Endometrial microvascular endothelial cells (primary cell): ENCODE results near the gene OR52E6. TPM values are rescaled to one million over a fixed set of nuclear protein-coding genes. Genes with fewer than 3 reads are reported as not detected.

Source experiments
- in situ Hi-C: cut with HindIII; loops from 2 replicates; pipeline ENCODE4 v1.10.0; 2017; ENCODE audit warnings: low sequenced_read_pairs, low pct_unique_long_range_greater_than_20kb; ENCODE audit errors: inconsistent ontology term
- total RNA-seq: library from RNA; depleted of rRNA; stranded (reverse); fragments of >200 nt; gene quantifications from one replicate; pipeline ENCODE4 v1.2.3, GENCODE V29; 2015; ENCODE audit errors: inconsistent ontology term

The OR52E6 gene
- not detected for total RNA-seq

DNA sequence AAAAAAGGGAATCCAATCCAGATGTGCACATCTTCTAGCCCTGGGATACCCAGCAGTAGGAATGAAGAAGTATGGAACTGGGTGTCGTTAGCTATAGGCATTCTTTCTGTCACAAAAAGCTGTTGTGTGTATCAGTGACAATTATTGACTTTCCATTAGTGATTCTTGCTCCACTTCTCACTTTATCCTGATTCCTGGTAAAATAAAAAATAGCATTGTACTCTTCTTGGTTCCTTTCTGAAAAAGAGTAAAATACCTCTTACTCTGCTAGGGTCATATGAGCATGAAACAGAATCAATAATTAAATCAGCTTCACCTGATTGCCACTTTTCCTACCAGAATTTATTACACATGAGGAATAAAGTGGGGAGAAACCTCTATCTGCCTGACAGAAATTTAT, at the start of gene OR52E6:
Gene OR52E6 (minus strand): TSS at position 101 of the 400 bp plus-strand sequence. CDS start 0 bp downstream, at position 101.
- in situ Hi-C loops, result no loop called here

DNA sequence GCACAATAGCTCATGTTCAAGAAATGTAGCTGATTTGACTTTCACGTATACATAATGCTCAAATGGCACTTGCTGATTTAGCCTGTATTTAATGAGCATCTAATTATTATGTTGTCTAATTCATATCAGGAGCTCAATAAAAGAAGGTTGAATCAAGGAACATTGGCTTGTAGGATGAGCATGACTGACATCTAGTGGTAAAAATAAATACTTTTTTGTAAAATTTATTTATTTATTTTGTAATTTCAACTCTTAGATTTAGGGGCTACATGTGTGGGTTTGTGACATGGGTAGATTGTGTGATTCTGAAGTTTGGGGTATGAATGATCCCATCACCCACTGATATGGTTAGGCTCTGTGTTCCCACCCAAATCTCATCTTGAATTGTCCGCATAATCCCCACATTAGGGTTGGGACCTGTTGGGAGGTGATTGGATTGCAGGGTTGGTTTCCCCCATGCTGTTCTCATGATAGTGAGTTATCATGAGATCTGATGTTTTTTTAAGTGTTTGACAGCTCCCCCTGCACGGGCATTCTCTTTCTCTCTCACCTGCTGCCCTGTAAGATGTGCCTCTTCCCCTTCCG, 49.6 kb upstream of the OR52E6 start:
- in situ Hi-C loops, result no loop called here

DNA sequence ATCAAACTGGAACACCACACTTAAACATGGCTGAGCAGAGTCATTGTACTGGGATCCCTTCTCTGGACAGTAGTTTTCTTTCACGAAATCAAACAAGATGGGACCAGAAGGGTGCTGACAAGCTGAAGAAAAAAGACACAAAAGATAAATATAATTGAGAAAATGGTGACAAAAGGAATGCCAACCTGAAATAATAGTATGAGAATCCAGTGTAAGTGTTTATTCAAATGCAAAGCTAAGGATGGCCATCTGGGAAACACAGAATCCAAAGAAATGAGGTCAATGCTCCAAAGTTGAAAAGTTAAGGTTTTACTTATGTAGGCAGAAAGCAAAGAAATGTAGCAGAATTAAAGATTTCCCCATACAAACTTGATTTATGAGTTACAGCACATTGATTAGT, 46.0 kb upstream of the OR52E6 start:
- in situ Hi-C loops, result no loop called here

- in situ Hi-C loops, result no loop called here
These were observed 45.5 kb upstream of the OR52E6 start for GRCh38 chr11:5887172-5887571.

DNA sequence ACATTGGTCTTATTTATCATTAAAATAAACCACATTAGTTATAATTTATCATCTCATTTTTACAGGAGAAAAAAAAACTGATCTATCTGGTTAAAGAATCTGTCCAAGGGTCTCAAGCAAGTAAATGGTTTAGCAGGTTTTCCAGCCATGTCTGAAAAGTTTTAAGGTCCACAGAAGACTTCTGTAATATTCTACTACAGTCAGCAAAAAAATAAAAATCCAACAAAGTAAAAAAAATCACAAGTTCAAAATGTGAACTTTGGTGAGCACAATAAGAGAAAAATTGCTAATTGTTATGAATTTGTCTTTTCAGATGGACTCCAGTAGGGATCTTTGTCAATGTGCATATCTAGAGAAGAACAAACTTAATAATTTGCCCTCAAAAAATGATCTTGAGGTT, 40.1 kb upstream of the OR52E6 start:
- in situ Hi-C loops, result no loop called here

GRCh38 chr11:5880329-5880728, 38.6 kb upstream of the OR52E6 start, which contains the start of gene OR52E4:
OR52E4 (plus strand) TSS chr11:5880629; CDS start chr11:5884293, 3,664 bp downstream.
- in situ Hi-C loops, result no loop called here

GRCh38 chr11:5878564-5878963, 36.9 kb upstream of the OR52E6 start:
- in situ Hi-C loops, result no loop called here

GRCh38 chr11:5865826-5866225, 24.1 kb upstream of the OR52E6 start:
- in situ Hi-C loops, result no loop called here

DNA sequence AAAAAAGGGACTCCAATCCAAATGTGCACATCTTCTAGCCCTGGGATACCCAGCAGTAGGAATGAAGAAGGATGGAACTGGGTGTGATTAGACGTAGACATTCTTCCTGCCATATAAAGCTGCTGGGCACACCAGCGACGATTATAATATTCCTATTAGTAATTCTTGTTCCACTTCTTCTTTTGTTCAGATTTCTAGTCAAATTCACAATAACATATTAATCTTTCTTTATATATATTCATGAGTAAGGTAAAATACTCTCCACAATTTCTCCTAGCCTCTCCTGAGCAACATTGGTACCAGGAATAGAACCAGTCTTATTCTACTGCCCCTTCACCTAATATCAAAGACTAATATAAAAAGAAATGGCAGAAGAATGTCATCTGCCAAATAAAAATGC, 15.9 kb upstream of the OR52E6 start, which contains the start of gene OR52E8:
Gene OR52E8 (minus strand): TSS at position 101 of the 400 bp plus-strand sequence. CDS start 0 bp downstream, at position 101.
- in situ Hi-C loops, result no loop called here

DNA sequence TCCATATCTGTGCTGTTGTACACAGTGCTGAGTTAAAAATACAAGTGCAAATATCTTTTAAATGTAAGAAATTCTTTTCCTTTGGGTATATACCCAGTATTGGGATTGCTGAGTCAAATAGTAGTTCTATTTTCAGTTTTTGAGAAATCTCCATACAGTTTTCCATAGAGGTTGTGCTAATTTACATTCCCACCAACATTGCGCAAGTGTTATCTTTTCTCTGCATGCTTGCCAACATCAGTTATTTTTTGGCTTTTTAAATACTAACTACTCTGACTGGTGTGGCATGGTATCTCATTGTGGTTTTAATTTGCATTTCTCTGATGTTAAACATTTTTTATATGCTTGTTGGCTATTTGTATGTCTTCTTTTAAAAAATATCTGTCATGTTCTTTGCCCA, 9.3 kb upstream of the OR52E6 start:
- in situ Hi-C loops, result no loop called here

DNA sequence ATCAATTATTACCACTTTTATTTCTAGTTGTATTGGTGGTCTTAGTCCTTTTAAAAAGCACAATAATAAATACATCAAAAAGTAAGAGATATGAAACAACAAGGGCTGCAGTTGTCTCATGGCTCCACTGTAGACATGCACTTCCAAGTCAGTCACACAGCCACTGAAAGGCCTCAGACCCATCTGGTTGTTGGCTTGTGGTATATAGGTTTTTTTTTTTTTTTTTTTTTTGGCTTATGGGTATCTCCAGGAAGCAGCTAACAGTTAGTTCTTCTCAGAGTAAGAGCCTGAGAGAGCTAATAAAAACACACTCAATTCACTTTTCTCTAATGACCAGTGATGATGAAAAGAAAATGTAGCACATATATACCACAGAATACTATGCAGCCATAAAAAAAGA, 6.0 kb upstream of the OR52E6 start:
- in situ Hi-C loops, result no loop called here

DNA sequence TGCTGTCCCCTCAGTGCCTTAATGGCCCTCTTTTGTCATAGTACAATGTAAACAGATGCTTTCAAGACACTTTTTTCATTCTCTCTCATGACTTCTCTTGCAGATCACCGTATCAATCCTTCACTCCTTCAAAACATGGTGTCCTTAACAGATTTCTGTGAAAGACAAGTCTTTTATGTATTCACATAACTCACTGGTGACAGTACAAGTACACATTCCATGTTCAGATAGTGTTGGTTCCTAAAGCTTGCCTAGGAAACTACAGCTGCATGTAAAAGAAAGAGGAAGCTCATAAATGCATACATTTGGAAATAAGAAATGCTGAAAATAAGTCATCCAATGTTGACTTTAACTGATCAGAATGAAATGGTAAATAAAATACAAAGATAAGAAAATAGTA, 5.0 kb upstream of the OR52E6 start:
- in situ Hi-C loops, result no loop called here

- in situ Hi-C loops, result no loop called here
These were observed 4.0 kb downstream of the OR52E6 start for GRCh38 chr11:5837695-5838094.

DNA sequence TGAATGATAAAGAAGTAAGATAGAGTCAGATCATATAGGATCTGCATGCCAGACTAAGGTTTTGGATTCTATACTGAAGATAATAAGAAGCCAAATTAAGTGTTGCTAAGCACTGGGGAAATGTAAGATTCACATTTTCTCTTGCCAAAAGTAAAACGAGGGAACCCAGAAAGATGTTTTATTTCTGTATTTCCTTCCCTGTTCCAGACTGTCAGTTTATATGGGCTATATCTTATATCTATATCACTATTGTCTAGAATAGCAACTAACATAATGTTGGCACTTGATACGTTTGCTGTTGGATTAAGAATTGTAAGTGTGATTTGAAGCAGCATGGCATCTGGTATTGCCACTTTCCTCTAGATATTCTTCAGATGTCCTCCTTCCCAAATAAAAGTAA, 8.3 kb downstream of the OR52E6 start:
- in situ Hi-C loops, result no loop called here

DNA sequence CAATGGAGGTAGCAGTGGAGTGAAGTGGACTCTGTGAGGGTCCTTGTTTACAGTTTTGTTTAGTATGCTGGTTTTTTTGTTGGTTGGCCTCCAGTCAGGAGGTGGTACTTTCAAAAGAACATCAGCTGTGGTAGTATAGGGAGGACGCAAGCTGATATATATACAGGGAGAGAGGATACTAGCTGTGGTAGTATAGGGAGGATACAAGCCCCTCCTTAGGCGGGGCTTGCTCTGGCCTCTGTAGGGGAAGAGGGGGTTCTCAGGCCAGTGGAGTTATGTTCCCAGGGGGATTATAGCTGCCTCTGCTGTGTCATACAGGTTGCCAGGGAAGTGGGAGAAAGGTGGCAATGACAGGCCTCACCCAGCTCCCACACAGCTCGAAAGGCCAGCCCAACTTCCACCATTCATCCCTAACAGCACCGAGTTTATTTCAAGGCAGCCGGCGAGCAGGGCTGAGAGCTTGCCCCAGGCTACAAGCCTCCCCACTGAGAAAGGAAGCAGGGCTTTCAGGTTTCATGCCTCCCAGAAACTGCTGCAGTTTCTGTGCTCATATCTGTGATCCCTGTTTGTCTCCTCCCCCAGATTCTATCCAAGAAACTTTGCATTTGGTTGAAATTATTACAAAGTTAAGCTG, 10.4 kb downstream of the OR52E6 start:
- in situ Hi-C loops, result no loop called here

DNA sequence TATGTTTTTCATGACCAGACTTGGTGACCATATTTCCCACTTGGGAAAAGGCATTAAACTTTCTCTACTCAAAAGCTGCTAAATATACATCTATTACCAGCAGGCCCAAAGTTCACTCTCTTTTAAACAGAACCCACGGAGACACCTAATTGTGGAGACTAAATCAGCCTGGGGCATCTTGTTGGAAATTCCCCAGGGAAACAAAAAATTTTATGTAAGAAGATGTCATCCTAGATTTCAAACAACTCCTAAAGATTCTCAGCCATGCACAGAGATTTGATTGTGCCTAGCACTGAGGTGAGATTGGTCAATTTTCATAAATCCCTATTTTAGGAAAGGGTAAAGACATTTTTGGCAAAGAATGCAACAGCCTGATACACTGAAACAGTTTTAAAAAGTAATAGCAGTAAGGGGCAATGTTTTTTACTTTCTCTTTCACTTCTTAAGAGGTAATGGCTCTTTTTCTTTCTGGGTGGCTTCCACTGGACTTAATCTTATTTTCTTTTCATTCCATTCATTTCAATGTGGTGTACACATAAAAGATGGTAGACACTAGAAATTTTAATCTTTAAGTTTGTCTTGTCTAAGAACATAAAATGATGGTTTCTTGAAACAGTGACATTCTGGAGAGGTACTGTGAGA, 23.3 kb downstream of the OR52E6 start:
- in situ Hi-C loops, result no loop called here

DNA sequence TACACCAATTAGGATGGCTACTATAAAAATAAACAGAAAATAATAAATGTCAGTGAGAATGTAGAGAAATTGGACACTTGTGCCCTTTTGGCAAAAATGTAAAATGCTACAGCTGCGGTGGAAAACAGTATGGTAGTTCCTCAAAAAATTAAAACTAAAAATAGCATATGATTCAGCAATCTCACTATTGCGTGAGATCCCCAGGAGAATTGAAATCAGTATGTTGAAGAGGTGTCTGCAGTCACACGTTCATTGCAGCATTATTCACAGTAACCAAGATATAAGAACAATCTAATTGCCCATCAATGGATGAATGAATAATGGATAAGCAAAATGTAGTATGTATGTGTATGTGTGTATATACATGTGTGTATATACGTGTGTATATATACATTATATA, 26.2 kb downstream of the OR52E6 start:
- in situ Hi-C loops, result no loop called here

DNA sequence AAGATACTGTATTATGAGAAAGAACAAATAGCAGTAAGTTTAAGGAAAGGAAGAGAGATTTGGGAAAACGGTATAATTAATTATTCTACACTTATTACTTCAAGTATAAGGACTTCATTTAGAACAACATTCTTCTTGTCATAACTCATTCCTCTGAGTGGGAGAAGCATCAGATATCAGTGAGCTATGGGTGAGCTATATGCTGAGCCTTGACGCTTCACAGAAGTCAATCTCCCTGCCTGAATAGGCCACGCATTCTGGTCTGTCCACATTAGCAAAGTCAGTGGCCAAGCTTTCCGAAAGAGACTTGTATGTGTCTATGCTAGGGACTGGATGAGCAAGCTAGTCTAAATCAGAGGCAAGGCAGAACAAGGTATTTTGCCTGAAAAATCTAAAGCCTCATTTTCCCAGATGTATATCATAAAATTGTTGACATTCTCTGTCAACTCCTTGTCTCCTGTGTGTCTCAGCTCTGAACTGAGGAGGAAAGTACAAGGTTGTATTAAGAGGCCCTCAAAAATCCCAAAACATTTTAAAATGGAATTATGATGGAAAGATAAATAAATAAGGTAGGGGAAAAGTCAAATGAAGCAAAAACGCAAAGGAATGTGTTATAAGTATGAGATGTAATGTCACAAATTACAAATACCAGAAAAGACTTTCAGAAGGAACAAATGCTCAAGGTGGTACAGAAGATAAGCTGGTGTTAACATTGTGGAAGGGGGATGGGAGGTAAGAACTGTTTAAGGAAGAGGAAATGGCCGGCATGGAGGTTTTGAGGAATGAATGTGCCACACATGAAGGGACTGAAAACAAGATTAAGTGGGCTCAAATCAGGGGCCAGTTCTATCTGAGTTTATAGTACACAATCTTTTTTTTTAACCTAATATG, 31.5 kb downstream of the OR52E6 start:
- in situ Hi-C loops, result no loop called here

DNA sequence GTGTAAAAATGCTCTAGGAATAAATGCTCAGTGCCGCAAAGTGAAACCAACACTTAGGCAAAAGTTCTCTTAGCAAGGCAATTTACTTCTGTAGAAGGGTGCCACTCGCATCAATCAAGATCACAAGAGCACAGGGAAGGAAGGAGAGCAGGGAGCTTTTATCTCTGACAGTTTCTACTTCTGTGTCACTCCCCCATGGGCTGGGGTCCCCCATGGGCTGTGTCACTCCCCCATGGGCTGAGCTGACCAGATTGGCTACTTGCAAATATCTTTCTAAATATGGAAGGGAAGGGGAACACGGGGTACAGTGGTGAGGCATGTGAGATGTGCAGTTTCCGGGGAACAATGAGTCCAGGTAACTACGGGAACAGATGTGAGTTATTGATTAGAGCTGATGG, 32.6 kb downstream of the OR52E6 start:
- in situ Hi-C loops, result no loop called here
